MCF 10A (cell line): ENCODE results near the gene DLEC1. TPM values are rescaled to one million over a fixed set of nuclear protein-coding genes. Genes with fewer than 3 reads are reported as not detected.
A peak's percentile ranks its signal among the peaks of the same experiment; 100 is the strongest.

Source experiments
- BruUV-seq: library from RNA; stranded (reverse); fragments of 400-500 nt; replicated peaks from 2 replicates; lab custom pipeline; 2021; lab: Mats Ljungman, UMichigan
- CTCF ChIA-PET: fragments of 300-600 bp; sonication (Branson Sonifier 250); formaldehyde crosslinking; extraction: SDS; loops from one replicate; lab custom pipeline; 2021; ENCODE audit warnings: antibody characterized with exemption, inconsistent platforms; lab: Yijun Ruan, JAX
- POLR2A ChIA-PET: fragments of 300-600, 350-650 bp; sonication (Branson Sonifier 250); formaldehyde crosslinking; extraction: SDS; loops from one replicate; lab custom pipeline; 2020; ENCODE audit warnings: antibody characterized with exemption, inconsistent platforms; lab: Yijun Ruan, JAX
- DNase-seq: peaks from one replicate; pipeline ENCODE4 v3.0.0-alpha.2; 2018; ENCODE audit not compliant: unreplicated experiment
- H3K27ac Mint-ChIP-seq: one replicate; pipeline ENCODE4 v1.8.0; 2022; ENCODE audit warnings: mild to moderate bottlenecking, low read depth, mixed read lengths; ENCODE audit not compliant: unreplicated experiment
- H3K27me3 Mint-ChIP-seq: one replicate; pipeline ENCODE4 v1.8.0; 2022; ENCODE audit warnings: mixed read lengths; ENCODE audit not compliant: insufficient read depth, unreplicated experiment
- H3K36me3 Mint-ChIP-seq: one replicate; pipeline ENCODE4 v1.8.0; 2022; ENCODE audit warnings: mild to moderate bottlenecking, moderate library complexity, mixed read lengths; ENCODE audit not compliant: insufficient read depth, unreplicated experiment
- H3K4me1 Mint-ChIP-seq: one replicate; pipeline ENCODE4 v1.8.0; 2022; ENCODE audit warnings: mixed read lengths; ENCODE audit not compliant: insufficient read depth, unreplicated experiment
- H3K4me3 Mint-ChIP-seq: one replicate; pipeline ENCODE4 v1.8.0; 2022; ENCODE audit warnings: mild to moderate bottlenecking, moderate library complexity, mixed read lengths; ENCODE audit not compliant: unreplicated experiment
- H3K9me3 Mint-ChIP-seq: one replicate; pipeline ENCODE4 v1.8.0; 2022; ENCODE audit warnings: mixed read lengths; ENCODE audit not compliant: unreplicated experiment
- CTCF ChIP-seq: fragments of 200-600 bp; IDR thresholded peaks from one replicate; pipeline ENCODE4 v1.8.0; 2022; ENCODE audit warnings: antibody characterized with exemption, mild to moderate bottlenecking; ENCODE audit not compliant: unreplicated experiment
- intact Hi-C: fragments of 100-400 bp; cut with micrococcal nuclease; formaldehyde crosslinking; loops from 2 replicates; pipeline ENCODE4 v1.14.1; 2022
- total RNA-seq: library from RNA; stranded (reverse); gene quantifications from 2 replicates; pipeline ENCODE4 v1.2.3, GENCODE V29; 2022

The DLEC1 gene
- total RNA-seq, 1 experiment from 2014 or later = 1.3 TPM

GRCh38 chr3:38149708-38150107 lies 110.7 kb downstream of the DLEC1 start:
- peaks cover 19% of the 10 kb centered on the region for H3K4me1 Mint-ChIP-seq

GRCh38 chr3:38150780-38151528 lies 111.9 kb downstream of the DLEC1 start:
- H3K9me3 Mint-ChIP-seq = peaks cover 13% of the 10 kb centered on the region
- no peak for DNase-seq
- no peaks in the 10 kb centered on the region for H3K27me3 Mint-ChIP-seq
- no peak for TF ChIP-seq CTCF
- CTCF ChIA-PET = interaction anchor here (0.7 to 1.2 kb wide), 2 partner anchors 9 to 1006 kb away, joined by 3 read pairs; no protein-coding TSS in a partner anchor
- no TSS peak for BruUV-seq
- no peak overlapping the region for H3K4me3 Mint-ChIP-seq
- H3K36me3 Mint-ChIP-seq = no peaks in the 10 kb centered on the region
- peaks cover 19% of the 10 kb centered on the region for H3K4me1 Mint-ChIP-seq
- POLR2A ChIA-PET = interaction anchor here (1.2 to 10.5 kb wide), 3 partner anchors 11 to 75 kb away, joined by 3 to 199 read pairs (median 131); partner anchors contain the start of genes ACAA1, MYD88 and OXSR1
- intact Hi-C loops = no loop called here
- H3K27ac Mint-ChIP-seq = peak overlapping the region; percentile 75

More at GRCh38 chr3:38149708-38150107, 110.7 kb downstream of the DLEC1 start:
- ChIA-PET CTCF (no interaction called here), POLR2A (interaction anchor here (1.2 to 10.5 kb wide), 4 partner anchors 8 to 16 kb away, joined by 4 to 199 read pairs (median 6); partner anchors contain the start of genes ACAA1, MYD88 and OXSR1)
- no TSS peak for BruUV-seq
- no peak overlapping the region for H3K4me3 Mint-ChIP-seq
- no peak overlapping the region for H3K27ac Mint-ChIP-seq
- peaks cover 13% of the 10 kb centered on the region for H3K9me3 Mint-ChIP-seq
- H3K27me3 Mint-ChIP-seq = no peaks in the 10 kb centered on the region
- TF ChIP-seq CTCF = no peak
- no peaks in the 10 kb centered on the region for H3K36me3 Mint-ChIP-seq
- no peak for DNase-seq
- intact Hi-C loops = no loop called here

- BruUV-seq = no TSS peak
- ChIA-PET CTCF (interaction anchor here (0.7 to 2.2 kb wide), 3 partner anchors 10 to 1005 kb away, joined by 3 to 10 read pairs (median 3); no protein-coding TSS in a partner anchor), POLR2A (interaction anchor here (1.2 to 10.5 kb wide), 3 partner anchors 12 to 74 kb away, joined by 3 to 199 read pairs (median 131); partner anchors contain the start of genes ACAA1, MYD88 and OXSR1)
- intact Hi-C loops = no loop called here
- Mint-ChIP-seq H3K27ac (peak overlapping the region; percentile 75), H3K4me1 (peaks cover 19% of the 10 kb centered on the region), H3K27me3 (no peaks in the 10 kb centered on the region), H3K36me3 (no peaks in the 10 kb centered on the region), H3K9me3 (peaks cover 5% of the 10 kb centered on the region), H3K4me3 (no peak overlapping the region)
- TF ChIP-seq CTCF = no peak
- DNase-seq = no peak
Observed at GRCh38 chr3:38151667-38152265, 112.8 kb downstream of the DLEC1 start.

GRCh38 chr3:38152609-38153008 lies 113.6 kb downstream of the DLEC1 start:
- TF ChIP-seq CTCF = no peak
- POLR2A ChIA-PET = interaction anchor here (0.6 to 10.5 kb wide), 3 partner anchors 12 to 66 kb away, joined by 3 to 199 read pairs (median 131); partner anchors contain the start of genes ACAA1, MYD88 and OXSR1
- BruUV-seq = no TSS peak
- no peaks in the 10 kb centered on the region for H3K27me3 Mint-ChIP-seq
- H3K4me3 Mint-ChIP-seq = no peak overlapping the region
- intact Hi-C loops = no loop called here
- no peak overlapping the region for H3K27ac Mint-ChIP-seq
- H3K36me3 Mint-ChIP-seq = no peaks in the 10 kb centered on the region
- DNase-seq = no peak
- H3K4me1 Mint-ChIP-seq = peaks cover 23% of the 10 kb centered on the region
- no peaks in the 10 kb centered on the region for H3K9me3 Mint-ChIP-seq
- CTCF ChIA-PET = interaction anchor here (0.5 to 2.2 kb wide), 5 partner anchors 10 to 273 kb away, joined by 3 to 10 read pairs (median 4); partner anchors contain the start of gene ACAA1
